Panc1 (cell line): ENCODE results near the gene ASCC3.

ENCODE experiments used
- POLR2AphosphoS5 ChIP-seq: IDR thresholded peaks from 2 replicates; pipeline ENCODE4 v1.6.1; 2012; ENCODE audit warnings: mild to moderate bottlenecking, low read depth, low read length, moderate library complexity
- TF ChIP-seq, protein P1 (sequence below): fragments of 450-650 bp; IDR thresholded peaks from 2 replicates; pipeline ENCODE4 v1.5.1; 2017; ENCODE audit warnings: mild to moderate bottlenecking

- TF ChIP-seq POLR2AphosphoS5: no peak
- TF ChIP-seq, protein P1, sequence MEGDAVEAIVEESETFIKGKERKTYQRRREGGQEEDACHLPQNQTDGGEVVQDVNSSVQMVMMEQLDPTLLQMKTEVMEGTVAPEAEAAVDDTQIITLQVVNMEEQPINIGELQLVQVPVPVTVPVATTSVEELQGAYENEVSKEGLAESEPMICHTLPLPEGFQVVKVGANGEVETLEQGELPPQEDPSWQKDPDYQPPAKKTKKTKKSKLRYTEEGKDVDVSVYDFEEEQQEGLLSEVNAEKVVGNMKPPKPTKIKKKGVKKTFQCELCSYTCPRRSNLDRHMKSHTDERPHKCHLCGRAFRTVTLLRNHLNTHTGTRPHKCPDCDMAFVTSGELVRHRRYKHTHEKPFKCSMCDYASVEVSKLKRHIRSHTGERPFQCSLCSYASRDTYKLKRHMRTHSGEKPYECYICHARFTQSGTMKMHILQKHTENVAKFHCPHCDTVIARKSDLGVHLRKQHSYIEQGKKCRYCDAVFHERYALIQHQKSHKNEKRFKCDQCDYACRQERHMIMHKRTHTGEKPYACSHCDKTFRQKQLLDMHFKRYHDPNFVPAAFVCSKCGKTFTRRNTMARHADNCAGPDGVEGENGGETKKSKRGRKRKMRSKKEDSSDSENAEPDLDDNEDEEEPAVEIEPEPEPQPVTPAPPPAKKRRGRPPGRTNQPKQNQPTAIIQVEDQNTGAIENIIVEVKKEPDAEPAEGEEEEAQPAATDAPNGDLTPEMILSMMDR: peak; percentile 68; the same call in 1 of the 2 replicates
Observed at GRCh38 chr6:100657678-100658330, 223.3 kb downstream of the ASCC3 start.
